Parathyroid adenoma (tissue), 2 donors: ENCODE data around the gene NRXN2.

ENCODE experiments used
- H2AFZ ChIP-seq: fragments of 300-600 bp; sonication (generic); one replicate; pipeline ENCODE4 v1.7.0; 2017; ENCODE audit warnings: antibody characterized with exemption, mild to moderate bottlenecking
- H3K27ac ChIP-seq: fragments of 300-600 bp; sonication (generic); one replicate; pipeline ENCODE4 v1.7.0; 2017
- H3K27me3 ChIP-seq: fragments of 300-600 bp; sonication (generic); one replicate; pipeline ENCODE4 v1.7.0; 2017; ENCODE audit warnings: low read length; ENCODE audit not compliant: control insufficient read depth, insufficient read depth
- H3K36me3 ChIP-seq: fragments of 300-600 bp; sonication (generic); one replicate; pipeline ENCODE4 v1.7.0; 2017; ENCODE audit warnings: low read length; ENCODE audit not compliant: control insufficient read depth, insufficient read depth
- H3K4me1 ChIP-seq: fragments of 300-600 bp; sonication (generic); one replicate; pipeline ENCODE4 v1.7.0; 2017; ENCODE audit warnings: control low read depth
- H3K4me2 ChIP-seq: fragments of 300-600 bp; sonication (generic); one replicate; pipeline ENCODE4 v1.7.0; 2017; ENCODE audit warnings: low read length
- H3K4me3 ChIP-seq: fragments of 300-600 bp; sonication (generic); one replicate; pipeline ENCODE4 v1.7.0; 2017; ENCODE audit warnings: low read depth, low read length
- H3K79me2 ChIP-seq: fragments of 300-600 bp; sonication (generic); one replicate; pipeline ENCODE4 v1.7.0; 2017; ENCODE audit warnings: control low read depth
- H3K9ac ChIP-seq: fragments of 300-600 bp; sonication (generic); one replicate; pipeline ENCODE4 v1.7.0; 2017; ENCODE audit warnings: mild to moderate bottlenecking
- H3K9me3 ChIP-seq: fragments of 300-600 bp; sonication (generic); one replicate; pipeline ENCODE4 v1.7.0; 2017; ENCODE audit warnings: low read length; ENCODE audit not compliant: control insufficient read depth
- CTCF ChIP-seq: fragments of 300-600 bp; sonication (generic); IDR thresholded peaks from one replicate; pipeline ENCODE4 v1.7.0; 2017; ENCODE audit warnings: antibody characterized with exemption, mild to moderate bottlenecking
- donor health status: primary hyperparathyroidism.

Gene NRXN2

GRCh38 chr11:64661614-64662013 is 61.4 kb downstream of the NRXN2 start:
- Histone ChIP-seq H3K4me3 (no peak overlapping the region), H3K27me3 (no peaks in the 10 kb centered on the region)
- TF ChIP-seq CTCF = no peak

GRCh38 chr11:64661146-64661545 is 61.9 kb downstream of the NRXN2 start:
- Histone ChIP-seq H3K9ac (no peak overlapping the region), H3K4me3 (no peak overlapping the region)
- no peak for TF ChIP-seq CTCF

More at GRCh38 chr11:64661614-64662013, 61.4 kb downstream of the NRXN2 start:
- H2AFZ ChIP-seq = no peak overlapping the region
- no peaks in the 10 kb centered on the region for H3K36me3 ChIP-seq
- no peak overlapping the region for H3K9ac ChIP-seq
- no peaks in the 10 kb centered on the region for H3K79me2 ChIP-seq
- H3K4me2 ChIP-seq = no peak overlapping the region
- H3K9me3 ChIP-seq = no peaks in the 10 kb centered on the region
- H3K27ac ChIP-seq = no peak overlapping the region
- H3K4me1 ChIP-seq = no peaks in the 10 kb centered on the region

GRCh38 chr11:64660706-64661105 is 62.3 kb downstream of the NRXN2 start:
- TF ChIP-seq CTCF = no peak
- no peak overlapping the region for H3K4me3 ChIP-seq
- H2AFZ ChIP-seq = no peak overlapping the region
- H3K27ac ChIP-seq = no peak overlapping the region
- H3K9me3 ChIP-seq = no peaks in the 10 kb centered on the region
- no peaks in the 10 kb centered on the region for H3K36me3 ChIP-seq
- H3K79me2 ChIP-seq = no peaks in the 10 kb centered on the region
- H3K9ac ChIP-seq = no peak overlapping the region
- H3K4me2 ChIP-seq = no peak overlapping the region
- no peaks in the 10 kb centered on the region for H3K27me3 ChIP-seq
- H3K4me1 ChIP-seq = no peaks in the 10 kb centered on the region

More at GRCh38 chr11:64661146-64661545, 61.9 kb downstream of the NRXN2 start:
- no peak overlapping the region for H2AFZ ChIP-seq
- H3K79me2 ChIP-seq = no peaks in the 10 kb centered on the region
- no peaks in the 10 kb centered on the region for H3K4me1 ChIP-seq
- no peak overlapping the region for H3K27ac ChIP-seq
- H3K27me3 ChIP-seq = no peaks in the 10 kb centered on the region
- H3K36me3 ChIP-seq = no peaks in the 10 kb centered on the region
- H3K4me2 ChIP-seq = no peak overlapping the region
- no peaks in the 10 kb centered on the region for H3K9me3 ChIP-seq

- Histone ChIP-seq H3K27ac (no peak overlapping the region), H3K4me1 (no peaks in the 10 kb centered on the region), H3K9ac (no peak overlapping the region)
Measured at GRCh38 chr11:64660205-64660604, 62.8 kb downstream of the NRXN2 start.

More at GRCh38 chr11:64660205-64660604, 62.8 kb downstream of the NRXN2 start:
- Histone ChIP-seq H3K4me2 (no peak overlapping the region), H3K4me3 (no peak overlapping the region), H3K36me3 (no peaks in the 10 kb centered on the region), H3K9me3 (no peaks in the 10 kb centered on the region), H2AFZ (no peak overlapping the region), H3K79me2 (no peaks in the 10 kb centered on the region), H3K27me3 (no peaks in the 10 kb centered on the region)
- no peak for TF ChIP-seq CTCF
